Retinal pigment epithelial cell (primary cell): ENCODE measurements around the gene TNS3.
A peak's percentile ranks its signal among the peaks of the same experiment; 100 is the strongest.
"Not testable (repeated sequence)": the region's sequence is repeated elsewhere in the genome, so short reads cannot be mapped to it uniquely, and the experiment has no call there.

Source experiments
- DNase-seq: peaks from one replicate; pipeline ENCODE4 v3.0.0-alpha.2; 2010; ENCODE audit warnings: low read depth
- H3K4me3 ChIP-seq: 2 replicates; pipeline ENCODE4 v1.5.1; 2011; ENCODE audit warnings: mild to moderate bottlenecking, low read length, control low read depth, moderate library complexity
- CTCF ChIP-seq: conservative IDR thresholded peaks from 2 replicates; pipeline ENCODE4 v1.5.1; 2011; ENCODE audit warnings: low read depth, low read length, control low read depth, inconsistent platforms

Gene TNS3

GRCh38 chr7:47610506-47611044 lies 28.7 kb upstream of the TNS3 start:
- DNase-seq: no peak
- H3K4me3 ChIP-seq: no peak overlapping the region
- no peak for TF ChIP-seq CTCF

- no peak for DNase-seq
- H3K4me3 ChIP-seq: no peak overlapping the region
- no peak for TF ChIP-seq CTCF
These were observed 28.0 kb upstream of the TNS3 start for GRCh38 chr7:47609803-47610452.

GRCh38 chr7:47606593-47607046 lies 24.7 kb upstream of the TNS3 start:
- not testable (repeated sequence) for H3K4me3 ChIP-seq, DNase-seq

- no peak for TF ChIP-seq CTCF
- DNase-seq: no peak
- no peak overlapping the region for H3K4me3 ChIP-seq
These were observed 24.1 kb upstream of the TNS3 start for GRCh38 chr7:47605816-47606575.

GRCh38 chr7:47604496-47604890 lies 22.6 kb upstream of the TNS3 start:
- DNase-seq: no peak
- no peak overlapping the region for H3K4me3 ChIP-seq
- no peak for TF ChIP-seq CTCF

- not testable (repeated sequence) for DNase-seq, H3K4me3 ChIP-seq
These were observed 21.8 kb upstream of the TNS3 start for GRCh38 chr7:47603514-47604255.

- no peak overlapping the region for H3K4me3 ChIP-seq
- no peak for TF ChIP-seq CTCF
- DNase-seq: peak; percentile 93
These were observed 20.5 kb upstream of the TNS3 start for GRCh38 chr7:47602272-47603004.
